H9 (cell line): Measurements from ENCODE around the gene RIPK1. TPM values are rescaled to one million over a fixed set of nuclear protein-coding genes. Genes with fewer than 3 reads are reported as not detected.
"Not testable (repeated sequence)": the region's sequence is repeated elsewhere in the genome, so short reads cannot be mapped to it uniquely, and the experiment has no call there.

Source experiments
- DNase-seq: peaks from one replicate; pipeline ENCODE4 v3.0.0-alpha.2; 2017
- H2AFZ ChIP-seq: one replicate; pipeline ENCODE4 v1.6.1; 2013; ENCODE audit warnings: mild to moderate bottlenecking, low read length, control low read depth, moderate library complexity
- H2AK5ac ChIP-seq: 2 replicates; pipeline ENCODE4 v1.6.1; 2013; ENCODE audit warnings: low read length, control low read depth, mixed read lengths; ENCODE audit not compliant: insufficient read length
- H2BK120ac ChIP-seq: one replicate; pipeline ENCODE4 v1.6.1; 2013; ENCODE audit warnings: low read depth, mild to moderate bottlenecking, low read length, control low read depth, inconsistent platforms; ENCODE audit not compliant: poor library complexity, severe bottlenecking
- H2BK12ac ChIP-seq: 2 replicates; pipeline ENCODE4 v1.6.1; 2013; ENCODE audit warnings: low read length, control low read depth, mixed read lengths, low read depth; ENCODE audit not compliant: insufficient read length
- H2BK15ac ChIP-seq: 2 replicates; pipeline ENCODE4 v1.6.1; 2013; ENCODE audit warnings: low read depth, low read length, control low read depth
- H2BK20ac ChIP-seq: one replicate; pipeline ENCODE4 v1.6.1; 2013; ENCODE audit warnings: low read depth, mild to moderate bottlenecking, low read length, control low read depth, inconsistent platforms; ENCODE audit not compliant: poor library complexity, severe bottlenecking
- H2BK5ac ChIP-seq: 2 replicates; pipeline ENCODE4 v1.6.1; 2013; ENCODE audit warnings: low read length, control low read depth, mixed read lengths; ENCODE audit not compliant: insufficient read length
- H3K14ac ChIP-seq: 2 replicates; pipeline ENCODE4 v1.6.1; 2013; ENCODE audit warnings: low read length, control low read depth; ENCODE audit not compliant: insufficient read depth
- H3K18ac ChIP-seq: 2 replicates; pipeline ENCODE4 v1.6.1; 2013; ENCODE audit warnings: low read depth, mild to moderate bottlenecking, mixed read lengths, low read length, control low read depth; ENCODE audit not compliant: insufficient read length
- H3K23ac ChIP-seq: 2 replicates; pipeline ENCODE4 v1.6.1; 2013; ENCODE audit warnings: low read length, control low read depth, mixed read lengths, low read depth; ENCODE audit not compliant: insufficient read length
- H3K23me2 ChIP-seq: 2 replicates; pipeline ENCODE4 v1.6.1; 2013; ENCODE audit warnings: low read depth, mild to moderate bottlenecking, mixed read lengths, low read length, control low read depth; ENCODE audit not compliant: insufficient read length, poor library complexity, severe bottlenecking
- H3K27ac ChIP-seq: 2 replicates; pipeline ENCODE4 v1.5.1; 2013; ENCODE audit warnings: low read length, control low read depth, mixed read lengths, low read depth; ENCODE audit not compliant: insufficient read length
- H3K27me3 ChIP-seq: 2 replicates; pipeline ENCODE4 v1.6.1; 2013; ENCODE audit warnings: low read length, control low read depth, inconsistent platforms; ENCODE audit not compliant: insufficient read depth
- H3K4ac ChIP-seq: 2 replicates; pipeline ENCODE4 v1.6.1; 2013; ENCODE audit warnings: low read depth, mild to moderate bottlenecking, control low read depth, inconsistent platforms, low read length, moderate library complexity
- H3K4me1 ChIP-seq: 2 replicates; pipeline ENCODE4 v1.6.1; 2013; ENCODE audit warnings: low read length, control low read depth, inconsistent platforms; ENCODE audit not compliant: insufficient read depth
- H3K4me2 ChIP-seq: 2 replicates; pipeline ENCODE4 v1.6.1; 2013; ENCODE audit warnings: low read length, control low read depth, mixed read lengths; ENCODE audit not compliant: insufficient read length, insufficient read depth
- H3K56ac ChIP-seq: 2 replicates; pipeline ENCODE4 v1.6.1; 2013; ENCODE audit warnings: low read depth, mild to moderate bottlenecking, mixed read lengths, low read length, control low read depth; ENCODE audit not compliant: insufficient read length
- H3K79me1 ChIP-seq: 2 replicates; pipeline ENCODE4 v1.6.1; 2013; ENCODE audit warnings: low read depth, mild to moderate bottlenecking, moderate library complexity, low read length, control low read depth, inconsistent platforms; ENCODE audit not compliant: insufficient read depth, poor library complexity, severe bottlenecking
- H3K79me2 ChIP-seq: 2 replicates; pipeline ENCODE4 v1.6.1; 2013; ENCODE audit warnings: low read length, control low read depth, inconsistent platforms; ENCODE audit not compliant: insufficient read depth
- H3K9ac ChIP-seq: 2 replicates; pipeline ENCODE4 v1.6.1; 2013; ENCODE audit warnings: low read length, control low read depth, mixed read lengths; ENCODE audit not compliant: insufficient read length; ENCODE audit errors: extremely low read depth
- H3K9me3 ChIP-seq: one replicate; pipeline ENCODE4 v1.6.1; 2013; ENCODE audit warnings: low read depth, low read length, inconsistent platforms; ENCODE audit not compliant: control insufficient read depth
- H3T11ph ChIP-seq: one replicate; pipeline ENCODE4 v1.6.1; 2013; ENCODE audit warnings: mild to moderate bottlenecking, low read length, control low read depth, inconsistent platforms
- H4K20me1 ChIP-seq: one replicate; pipeline ENCODE4 v1.6.1; 2013; ENCODE audit not compliant: control insufficient read depth, insufficient read length, insufficient read depth
- H4K5ac ChIP-seq: 2 replicates; pipeline ENCODE4 v1.6.1; 2013; ENCODE audit warnings: low read depth, mild to moderate bottlenecking, mixed read lengths, low read length, control low read depth; ENCODE audit not compliant: insufficient read length
- H4K8ac ChIP-seq: replicated peaks from 2 replicates; pipeline ENCODE4 v1.6.1; 2013; ENCODE audit warnings: low read length, control low read depth, mixed read lengths, low read depth; ENCODE audit not compliant: insufficient read length
- H4K91ac ChIP-seq: 2 replicates; pipeline ENCODE4 v1.6.1; 2013; ENCODE audit warnings: low read depth, mild to moderate bottlenecking, moderate library complexity, mixed read lengths, low read length, control low read depth; ENCODE audit not compliant: insufficient read length
- H3K27ac Mint-ChIP-seq, 3 experiments: 2 replicates in 2 of 3; 3 replicates in 1 of 3; pipeline ENCODE4 v1.8.0; 2020 to 2021; ENCODE audit warnings: mixed read lengths in 3 of 3, mild to moderate bottlenecking in 1 of 3, moderate library complexity in 1 of 3
- H3K27me3 Mint-ChIP-seq: 2 replicates; pipeline ENCODE4 v1.8.0; 2021; ENCODE audit warnings: low read depth, mild to moderate bottlenecking, moderate library complexity, mixed read lengths
- H3K36me3 Mint-ChIP-seq, 3 experiments: 2 replicates in 2 of 3; 3 replicates in 1 of 3; pipeline ENCODE4 v1.8.0; 2020 to 2021; ENCODE audit warnings: low read depth in 3 of 3, mixed read lengths in 3 of 3; ENCODE audit not compliant: insufficient read depth in 1 of 3
- H3K4me1 Mint-ChIP-seq, 2 experiments: 2 replicates each; pipeline ENCODE4 v1.8.0; 2020; ENCODE audit warnings: mixed read lengths in 2 of 2
- H3K4me3 Mint-ChIP-seq, 2 experiments: 2 replicates in 1 of 2; 3 replicates in 1 of 2; pipeline ENCODE4 v1.8.0; 2020 to 2021; ENCODE audit warnings: mild to moderate bottlenecking in 2 of 2, mixed read lengths in 2 of 2, moderate library complexity in 1 of 2
- H3K9me3 Mint-ChIP-seq, 2 experiments: 2 replicates in 1 of 2; 3 replicates in 1 of 2; pipeline ENCODE4 v1.8.0; 2020; ENCODE audit warnings: mild to moderate bottlenecking in 2 of 2, mixed read lengths in 2 of 2, moderate library complexity in 1 of 2
- WGBS: extraction: QIAGEN DNeasy Blood & Tissue Kit; methylation state at CpG from one replicate; pipeline ENCODE4 v1.1.7; 2013; ENCODE audit warnings: missing lambda C conversion rate, low lambda C conversion rate, mixed read lengths; ENCODE audit not compliant: insufficient read length; ENCODE audit errors: extremely low coverage; 5-methylcytosine and 5-hydroxymethylcytosine counted together
- total RNA-seq: library from RNA; stranded (reverse); gene quantifications from 2 replicates; pipeline ENCODE4 v1.2.1, GENCODE V29; 2021
- TF ChIP-seq, protein P1 (sequence below): fragments of 200-600 bp; sonication (generic); conservative IDR thresholded peaks from 3 replicates; pipeline ENCODE4 v1.8.0; 2021; ENCODE audit warnings: antibody characterized with exemption, mild to moderate bottlenecking

RIPK1 gene
- total RNA-seq, 1 experiment from 2014 or later = 24.6 TPM

DNA sequence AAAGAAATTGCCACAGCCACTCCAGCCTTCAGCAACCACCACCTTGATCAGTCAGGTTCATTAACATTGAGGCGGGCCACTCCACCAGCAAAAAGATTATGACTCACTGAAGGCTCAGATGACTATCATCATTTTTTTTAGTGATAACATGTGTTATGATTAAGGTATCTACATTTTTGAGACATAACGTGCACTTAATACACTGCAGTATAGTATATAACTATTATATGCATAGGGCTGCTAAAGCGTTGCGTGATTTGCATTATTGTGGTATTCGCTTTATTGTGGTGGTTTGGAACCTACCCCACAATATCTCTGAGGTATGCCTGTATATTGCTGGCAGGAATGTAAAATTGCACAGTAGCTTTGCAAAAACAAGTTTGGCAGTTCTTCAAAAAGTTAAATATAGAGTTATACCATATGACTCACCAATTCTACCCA is 6.8 kb upstream of the RIPK1 start:
- H3K27me3 Mint-ChIP-seq = peaks cover 6% of the 10 kb centered on the region
- TF ChIP-seq, protein P1, sequence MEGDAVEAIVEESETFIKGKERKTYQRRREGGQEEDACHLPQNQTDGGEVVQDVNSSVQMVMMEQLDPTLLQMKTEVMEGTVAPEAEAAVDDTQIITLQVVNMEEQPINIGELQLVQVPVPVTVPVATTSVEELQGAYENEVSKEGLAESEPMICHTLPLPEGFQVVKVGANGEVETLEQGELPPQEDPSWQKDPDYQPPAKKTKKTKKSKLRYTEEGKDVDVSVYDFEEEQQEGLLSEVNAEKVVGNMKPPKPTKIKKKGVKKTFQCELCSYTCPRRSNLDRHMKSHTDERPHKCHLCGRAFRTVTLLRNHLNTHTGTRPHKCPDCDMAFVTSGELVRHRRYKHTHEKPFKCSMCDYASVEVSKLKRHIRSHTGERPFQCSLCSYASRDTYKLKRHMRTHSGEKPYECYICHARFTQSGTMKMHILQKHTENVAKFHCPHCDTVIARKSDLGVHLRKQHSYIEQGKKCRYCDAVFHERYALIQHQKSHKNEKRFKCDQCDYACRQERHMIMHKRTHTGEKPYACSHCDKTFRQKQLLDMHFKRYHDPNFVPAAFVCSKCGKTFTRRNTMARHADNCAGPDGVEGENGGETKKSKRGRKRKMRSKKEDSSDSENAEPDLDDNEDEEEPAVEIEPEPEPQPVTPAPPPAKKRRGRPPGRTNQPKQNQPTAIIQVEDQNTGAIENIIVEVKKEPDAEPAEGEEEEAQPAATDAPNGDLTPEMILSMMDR = no peak
- no CpG with 5 or more reads among the region's 5 CpGs for WGBS

DNA sequence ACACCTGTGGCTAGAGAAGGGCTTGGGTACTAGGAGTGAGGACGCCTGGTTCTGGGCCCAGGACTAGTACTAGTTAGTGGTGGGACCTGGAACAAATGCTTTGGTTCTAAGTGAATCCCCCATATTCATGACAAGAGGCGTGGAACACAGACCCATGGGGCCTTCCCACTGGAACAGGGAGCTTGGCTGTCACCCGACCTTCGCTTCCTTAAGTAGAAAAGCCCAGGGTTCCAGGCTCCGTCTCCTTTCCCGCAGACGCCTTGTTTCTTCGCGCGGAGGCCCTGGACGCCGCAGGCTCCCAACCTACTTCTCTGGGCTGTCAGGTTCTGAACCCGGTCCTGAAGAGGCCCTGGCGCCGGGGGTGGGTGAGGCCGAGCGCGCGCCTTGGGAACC is 5.0 kb upstream of the RIPK1 start:
- H4K91ac ChIP-seq, H3K23me2 ChIP-seq, H4K8ac ChIP-seq, H3K23ac ChIP-seq, H3K4me1 ChIP-seq, H2AFZ ChIP-seq, H2BK15ac ChIP-seq, H4K20me1 ChIP-seq, H2BK120ac ChIP-seq, H3K27me3 Mint-ChIP-seq, DNase-seq, H4K5ac ChIP-seq, H3K27ac Mint-ChIP-seq, H2BK5ac ChIP-seq, H3K27ac ChIP-seq, H3K14ac ChIP-seq, H3K18ac ChIP-seq, H3K79me2 ChIP-seq, H3K4ac ChIP-seq, H2BK20ac ChIP-seq, H3K9me3 ChIP-seq, H3K27me3 ChIP-seq, H3K9ac ChIP-seq, H2AK5ac ChIP-seq, H3K56ac ChIP-seq, H3T11ph ChIP-seq, H2BK12ac ChIP-seq, H3K79me1 ChIP-seq: not testable (repeated sequence)
- WGBS = no CpG with 5 or more reads among the region's 19 CpGs
- Mint-ChIP-seq H3K4me1 (peaks cover 9 to 11% of the 10 kb centered on the region in 2 experiments), H3K4me3 (peak overlapping the region; percentile 77 to 87; a peak in 4 of 5 replicates), H3K36me3 (peaks cover 15 to 39% (median 18%) of the 10 kb centered on the region in 3 experiments), H3K9me3 (peaks cover 15 to 34% of the 10 kb centered on the region in 2 experiments)
- H3K4me2 ChIP-seq = peak overlapping the region; percentile 63

More for the DNA sequence above, 6.8 kb upstream of the RIPK1 start:
- H3K79me1 ChIP-seq = no peaks in the 10 kb centered on the region
- H3K9me3 ChIP-seq = peaks cover 1% of the 10 kb centered on the region
- H3K23ac ChIP-seq = no peak overlapping the region
- H2BK12ac ChIP-seq = no peak overlapping the region
- H4K5ac ChIP-seq = no peak overlapping the region
- H3K14ac ChIP-seq = no peak overlapping the region
- no peak overlapping the region for H2BK15ac ChIP-seq
- H3T11ph ChIP-seq = no peak overlapping the region
- H2BK20ac ChIP-seq = no peak overlapping the region
- no peak overlapping the region for H2BK5ac ChIP-seq
- no peak overlapping the region for H4K8ac ChIP-seq
- no peak overlapping the region for H2BK120ac ChIP-seq
- H2AFZ ChIP-seq = no peak overlapping the region
- no peak overlapping the region for H4K91ac ChIP-seq
- peaks cover 7 to 9% of the 10 kb centered on the region in 2 experiments for H3K4me1 Mint-ChIP-seq
- H3K27ac ChIP-seq = no peak overlapping the region
- DNase-seq = no peak
- no peak overlapping the region for H3K4me3 Mint-ChIP-seq
- H3K27me3 ChIP-seq = no peaks in the 10 kb centered on the region
- H3K9me3 Mint-ChIP-seq = peaks cover 6 to 18% of the 10 kb centered on the region in 2 experiments
- no peaks in the 10 kb centered on the region for H3K79me2 ChIP-seq
- H3K4me1 ChIP-seq = no peaks in the 10 kb centered on the region
- H3K18ac ChIP-seq = no peak overlapping the region
- peaks cover 4 to 23% (median 5%) of the 10 kb centered on the region in 3 experiments; a peak in 5 of 7 replicates for H3K36me3 Mint-ChIP-seq
- H2AK5ac ChIP-seq = no peak overlapping the region
- no peak overlapping the region for H3K9ac ChIP-seq
- no peak overlapping the region for H3K56ac ChIP-seq
- no peaks in the 10 kb centered on the region for H4K20me1 ChIP-seq
- H3K4me2 ChIP-seq = no peak overlapping the region
- H3K23me2 ChIP-seq = peaks cover 6% of the 10 kb centered on the region
- no peak overlapping the region for H3K27ac Mint-ChIP-seq
- H3K4ac ChIP-seq = no peak overlapping the region
